Thyroid gland (tissue), 4 donors: ENCODE results near the gene DDX23. TPM values are rescaled to one million over a fixed set of nuclear protein-coding genes. Genes with fewer than 3 reads are reported as not detected.

Source experiments
- DNase-seq, 2 donors: peaks; one replicate each; pipeline ENCODE4 v3.0.0-alpha.2; 2019
- H3K27ac ChIP-seq, 3 donors: fragments of 200-600 bp; sonication (generic); 1 replicate in 2 of 3; 2 replicates in 1 of 3; pipeline ENCODE4 v1.5.1; 2016 to 2019; ENCODE audit warnings: mild to moderate bottlenecking in 1 of 3, moderate library complexity in 1 of 3
- H3K27me3 ChIP-seq: fragments of 200-600 bp; sonication (generic); one replicate; pipeline ENCODE4 v1.5.1; 2019
- H3K36me3 ChIP-seq, 2 donors: fragments of 200-600 bp; sonication (generic); one replicate each; pipeline ENCODE4 v1.5.1; 2016 to 2019
- H3K4me1 ChIP-seq, 2 donors: fragments of 200-600 bp; sonication (generic); one replicate each; pipeline ENCODE4 v1.5.1; 2017 to 2019
- H3K4me3 ChIP-seq, 3 donors: fragments of 200-600 bp; sonication (generic); replicated peaks in 1 of 3; 1 replicate in 2 of 3; 2 replicates in 1 of 3; pipeline ENCODE4 v1.5.1; 2016; ENCODE audit warnings: mild to moderate bottlenecking in 1 of 3
- H3K9me3 ChIP-seq: fragments of 200-600 bp; sonication (generic); one replicate; pipeline ENCODE4 v1.5.1; 2017
- CTCF ChIP-seq, 6 experiments: fragments of 200-600 bp in 3 of 6; fragments of 450-650 bp in 3 of 6; sonication (generic) in 3 of 6; IDR thresholded peaks; one replicate each; pipeline ENCODE4 v1.5.1; 2016 to 2019; ENCODE audit warnings: antibody characterized with exemption in 6 of 6, mild to moderate bottlenecking in 2 of 6, inconsistent platforms in 1 of 6, moderate library complexity in 1 of 6
- POLR2A ChIP-seq, 2 donors: fragments of 450-650 bp; IDR thresholded peaks; one replicate each; pipeline ENCODE4 v1.6.1; 2017; ENCODE audit warnings: antibody characterized with exemption in 2 of 2, mild to moderate bottlenecking in 2 of 2, moderate library complexity in 1 of 2
- WGBS, 2 donors: methylation state at CpG; one replicate each; pipeline ENCODE4 v1.1.5; 2017; 5-methylcytosine and 5-hydroxymethylcytosine counted together
- intact Hi-C: fragments of 100-400 bp; cut with DNase I; formaldehyde crosslinking; loops from one replicate; pipeline ENCODE4 v1.15.1; 2023
- total RNA-seq, 4 donors: library from RNA; depleted of rRNA; stranded (reverse); fragments of >200 nt; gene quantifications; one replicate each; pipeline ENCODE4 v1.2.3, GENCODE V29; 2016

DDX23 gene
- total RNA-seq, 4 donors from 2014 or later: 59.4 to 88.2 (median 70.9) TPM

DNA sequence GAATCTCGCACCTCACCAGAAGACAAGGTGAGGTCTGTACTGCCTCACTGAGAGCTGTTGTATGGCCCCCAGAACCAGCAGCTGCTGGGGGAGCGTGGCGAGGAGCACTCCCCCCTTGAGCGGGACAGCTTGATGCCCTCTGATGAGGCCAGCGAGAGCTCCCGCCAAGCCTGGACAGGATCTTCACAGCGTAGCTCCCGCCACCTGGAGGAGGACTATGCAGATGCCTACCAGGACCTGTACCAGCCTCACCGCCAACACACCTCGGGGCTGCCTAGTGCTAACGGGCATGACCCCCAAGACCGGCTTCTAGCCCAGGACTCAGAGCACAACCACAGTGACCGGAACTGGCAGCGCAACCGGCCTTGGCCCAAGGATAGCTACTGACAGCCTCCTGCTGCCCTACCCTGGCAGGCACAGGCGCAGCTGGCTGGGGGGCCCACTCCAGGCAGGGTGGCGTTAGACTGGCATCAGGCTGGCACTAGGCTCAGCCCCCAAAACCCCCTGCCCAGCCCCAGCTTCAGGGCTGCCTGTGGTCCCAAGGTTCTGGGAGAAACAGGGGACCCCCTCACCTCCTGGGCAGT, 24.4 kb downstream of the DDX23 start:
- no peak for TF ChIP-seq CTCF (IDR thresholded peaks at IDR 0.05)
- no peak for TF ChIP-seq POLR2A (IDR thresholded peaks at IDR 0.05)
- Histone ChIP-seq H3K27me3 (no peaks in the 10 kb centered on the region), H3K27ac (no peak overlapping the region), H3K36me3 (peaks cover 34 to 45% of the 10 kb centered on the region in 2 donors), H3K4me3 (no peak overlapping the region), H3K9me3 (no peaks in the 10 kb centered on the region), H3K4me1 (no peaks in the 10 kb centered on the region)
- WGBS, 2 donors: 94% methylated on average over 2 to 9 of the region's 17 CpGs
- intact Hi-C loops: no loop called here
- DNase-seq: no peak

- intact Hi-C loops: no loop called here
- Histone ChIP-seq H3K27me3 (no peaks in the 10 kb centered on the region), H3K9me3 (no peaks in the 10 kb centered on the region), H3K27ac (no peak overlapping the region), H3K4me3 (no peak overlapping the region), H3K4me1 (peaks cover 0 to 5% of the 10 kb centered on the region in 2 donors), H3K36me3 (peaks cover 28 to 39% of the 10 kb centered on the region in 2 donors)
- no peak for TF ChIP-seq POLR2A (IDR thresholded peaks at IDR 0.05)
- TF ChIP-seq CTCF (IDR thresholded peaks at IDR 0.05): no peak
- DNase-seq: no peak
- WGBS, 2 donors: 91 to 94% methylated on average over 8 of the region's 8 CpGs
Observed at GRCh38 chr12:48827026-48827425, 24.9 kb downstream of the DDX23 start.

- no peak for DNase-seq
- peaks cover 21 to 32% of the 10 kb centered on the region in 2 donors for H3K36me3 ChIP-seq
- intact Hi-C loops: no loop called here
- no peak overlapping the region for H3K27ac ChIP-seq
- no peaks in the 10 kb centered on the region for H3K9me3 ChIP-seq
- H3K4me1 ChIP-seq: peaks cover 0 to 5% of the 10 kb centered on the region in 2 donors
- TF ChIP-seq CTCF (IDR thresholded peaks at IDR 0.05) (no peak), POLR2A (IDR thresholded peaks at IDR 0.05) (no peak)
- WGBS, 2 donors: 75 to 83% methylated on average over 11 to 15 of the region's 15 CpGs
- no peaks in the 10 kb centered on the region for H3K27me3 ChIP-seq
- H3K4me3 ChIP-seq: no peak overlapping the region
Observed at GRCh38 chr12:48826209-48826855, 25.6 kb downstream of the DDX23 start.

GRCh38 chr12:48824905-48825304, 27.1 kb downstream of the DDX23 start:
- no peak for DNase-seq
- peaks cover 0 to 5% of the 10 kb centered on the region in 2 donors for H3K4me1 ChIP-seq
- H3K4me3 ChIP-seq: no peak overlapping the region
- WGBS, 2 donors: 85 to 91% methylated on average over 4 of the region's 4 CpGs
- no peak overlapping the region for H3K27ac ChIP-seq
- peaks cover 7 to 18% of the 10 kb centered on the region in 2 donors for H3K36me3 ChIP-seq
- H3K27me3 ChIP-seq: no peaks in the 10 kb centered on the region
- TF ChIP-seq POLR2A (IDR thresholded peaks at IDR 0.05) (no peak), CTCF (IDR thresholded peaks at IDR 0.05) (no peak)
- intact Hi-C loops: no loop called here
- H3K9me3 ChIP-seq: no peaks in the 10 kb centered on the region

GRCh38 chr12:48824112-48824511, 27.9 kb downstream of the DDX23 start:
- TF ChIP-seq CTCF (IDR thresholded peaks at IDR 0.05) (no peak), POLR2A (IDR thresholded peaks at IDR 0.05) (no peak)
- no peaks in the 10 kb centered on the region for H3K9me3 ChIP-seq
- H3K27ac ChIP-seq: no peak overlapping the region
- peaks cover 0 to 10% of the 10 kb centered on the region in 2 donors for H3K36me3 ChIP-seq
- intact Hi-C loops: no loop called here
- WGBS, 2 donors: 88 to 91% methylated on average over 8 to 12 of the region's 12 CpGs
- no peak overlapping the region for H3K4me3 ChIP-seq
- no peak for DNase-seq
- peaks cover under 1 to 5% of the 10 kb centered on the region in 2 donors for H3K4me1 ChIP-seq
- H3K27me3 ChIP-seq: no peaks in the 10 kb centered on the region
